ENCODE results near the gene STXBP5L.

DNA sequence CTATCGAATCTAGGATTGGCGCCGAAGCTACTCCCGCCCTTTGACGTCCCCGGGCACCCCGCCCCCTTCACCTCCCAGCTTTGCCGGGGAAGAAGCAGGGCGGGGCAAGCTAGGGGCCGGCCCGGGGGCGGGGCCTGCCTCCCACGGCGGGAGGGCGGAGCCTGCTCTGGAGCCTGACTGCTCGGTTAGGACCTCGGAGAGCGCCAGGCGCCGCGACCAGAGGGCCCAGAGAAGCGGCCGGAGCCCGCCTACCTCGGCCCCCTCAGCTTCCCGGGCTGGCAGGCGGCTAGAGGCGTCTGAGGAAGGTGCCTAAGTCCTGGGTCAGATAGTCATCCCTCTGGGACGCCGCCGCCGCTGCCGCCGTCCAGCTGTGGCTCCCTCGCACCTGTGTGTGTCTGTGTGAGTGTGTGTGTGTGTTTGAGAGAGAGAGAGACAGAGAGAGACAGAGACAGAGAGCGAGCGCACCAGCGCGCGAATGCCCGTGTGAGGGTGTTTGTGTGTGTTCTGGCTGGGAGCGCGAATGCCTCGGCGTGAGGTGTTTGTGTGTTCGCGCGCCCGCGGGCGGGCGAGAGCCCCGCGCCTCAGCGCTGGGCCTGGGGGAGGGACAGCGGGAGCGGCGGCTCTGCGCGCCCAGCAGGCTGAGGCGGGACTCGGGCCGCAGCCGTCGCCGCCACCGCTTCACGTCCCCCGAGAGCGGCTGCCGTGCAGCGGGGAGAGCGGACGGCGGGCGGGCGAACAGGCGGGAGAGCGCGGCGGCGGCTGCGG is at the start of gene STXBP5L:
- TF ChIP-seq EZH2 (optimal IDR thresholded peaks at IDR 0.05; ENCODE audit: low read depth, low read length) (no peak), EZH2phosphoT487 (IDR thresholded peaks at IDR 0.05; ENCODE audit: low read length) (no peak)
- TF ChIP-seq, protein P1, sequence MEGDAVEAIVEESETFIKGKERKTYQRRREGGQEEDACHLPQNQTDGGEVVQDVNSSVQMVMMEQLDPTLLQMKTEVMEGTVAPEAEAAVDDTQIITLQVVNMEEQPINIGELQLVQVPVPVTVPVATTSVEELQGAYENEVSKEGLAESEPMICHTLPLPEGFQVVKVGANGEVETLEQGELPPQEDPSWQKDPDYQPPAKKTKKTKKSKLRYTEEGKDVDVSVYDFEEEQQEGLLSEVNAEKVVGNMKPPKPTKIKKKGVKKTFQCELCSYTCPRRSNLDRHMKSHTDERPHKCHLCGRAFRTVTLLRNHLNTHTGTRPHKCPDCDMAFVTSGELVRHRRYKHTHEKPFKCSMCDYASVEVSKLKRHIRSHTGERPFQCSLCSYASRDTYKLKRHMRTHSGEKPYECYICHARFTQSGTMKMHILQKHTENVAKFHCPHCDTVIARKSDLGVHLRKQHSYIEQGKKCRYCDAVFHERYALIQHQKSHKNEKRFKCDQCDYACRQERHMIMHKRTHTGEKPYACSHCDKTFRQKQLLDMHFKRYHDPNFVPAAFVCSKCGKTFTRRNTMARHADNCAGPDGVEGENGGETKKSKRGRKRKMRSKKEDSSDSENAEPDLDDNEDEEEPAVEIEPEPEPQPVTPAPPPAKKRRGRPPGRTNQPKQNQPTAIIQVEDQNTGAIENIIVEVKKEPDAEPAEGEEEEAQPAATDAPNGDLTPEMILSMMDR (IDR thresholded peaks at IDR 0.05; ENCODE audit: low read length): no peak

All from MM.1S (cell line).